Calu3 (cell line): Measurements from ENCODE around the gene MLLT3. TPM values are rescaled to one million over a fixed set of nuclear protein-coding genes. Genes with fewer than 3 reads are reported as not detected.
"Not testable (repeated sequence)": the region's sequence is repeated elsewhere in the genome, so short reads cannot be mapped to it uniquely, and the experiment has no call there.

Source experiments
- BruUV-seq: library from RNA; stranded (reverse); fragments of 400-500 nt; replicated peaks from 2 replicates; lab custom pipeline; 2021; lab: Mats Ljungman, UMichigan
- CTCF ChIA-PET: fragments of 300-600 bp; sonication (Branson Sonifier 250); formaldehyde crosslinking; loops from one replicate; lab custom pipeline; 2022; ENCODE audit warnings: antibody characterized with exemption; lab: Charles Lee
- DNase-seq: peaks from one replicate; pipeline ENCODE4 v3.0.0; 2022
- H3K27ac Mint-ChIP-seq: one replicate; pipeline ENCODE4 v1.8.0; 2022; ENCODE audit warnings: mixed read lengths; ENCODE audit not compliant: unreplicated experiment
- H3K27me3 Mint-ChIP-seq: one replicate; pipeline ENCODE4 v1.8.0; 2022; ENCODE audit warnings: mixed read lengths; ENCODE audit not compliant: unreplicated experiment
- H3K36me3 Mint-ChIP-seq: one replicate; pipeline ENCODE4 v1.8.0; 2022; ENCODE audit warnings: mild to moderate bottlenecking, moderate library complexity, mixed read lengths; ENCODE audit not compliant: insufficient read depth, unreplicated experiment
- H3K4me1 Mint-ChIP-seq: one replicate; pipeline ENCODE4 v1.8.0; 2022; ENCODE audit warnings: mild to moderate bottlenecking, low read depth, mixed read lengths; ENCODE audit not compliant: unreplicated experiment
- H3K4me3 Mint-ChIP-seq: one replicate; pipeline ENCODE4 v1.8.0; 2022; ENCODE audit warnings: mild to moderate bottlenecking, low read depth, moderate library complexity, mixed read lengths; ENCODE audit not compliant: unreplicated experiment
- H3K9me3 Mint-ChIP-seq: one replicate; pipeline ENCODE4 v1.8.0; 2022; ENCODE audit warnings: low read depth, mixed read lengths; ENCODE audit not compliant: unreplicated experiment
- CTCF ChIP-seq: fragments of 200-600 bp; IDR thresholded peaks from one replicate; pipeline ENCODE4 v1.8.0; 2022; ENCODE audit warnings: antibody characterized with exemption; ENCODE audit not compliant: unreplicated experiment
- intact Hi-C: fragments of 100-400 bp; cut with micrococcal nuclease; formaldehyde crosslinking; loops from one replicate; pipeline ENCODE4 v1.10.0; 2022; ENCODE audit not compliant: unreplicated experiment
- total RNA-seq: library from RNA; stranded (reverse); gene quantifications from 2 replicates; pipeline ENCODE4 v1.2.3, GENCODE V29; 2022

MLLT3 gene
- total RNA-seq, 1 experiment from 2014 or later = 23.1 TPM

DNA sequence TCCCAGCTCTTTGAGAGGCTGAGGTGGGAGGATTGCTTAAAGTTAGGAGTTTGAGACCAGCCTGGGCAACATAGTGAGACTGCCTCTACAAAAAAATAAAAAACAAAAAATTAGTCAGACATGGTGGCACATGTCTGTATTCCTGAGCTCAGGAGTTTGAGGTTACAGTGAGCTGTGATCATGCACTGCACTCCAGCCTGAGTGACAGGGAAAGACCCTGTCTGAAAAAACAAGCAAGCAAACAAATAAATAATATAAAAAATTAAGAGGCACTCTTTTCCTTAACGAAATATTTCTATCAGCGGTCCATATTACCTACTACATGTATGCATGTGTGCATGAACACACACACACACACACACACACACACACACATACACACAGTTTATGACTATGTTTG, 40.8 kb upstream of the MLLT3 start:
- intact Hi-C loops = no loop called here
- no peaks in the 10 kb centered on the region for H3K36me3 Mint-ChIP-seq
- no TSS peak for BruUV-seq
- no peak overlapping the region for H3K27ac Mint-ChIP-seq
- no peaks in the 10 kb centered on the region for H3K4me1 Mint-ChIP-seq
- H3K9me3 Mint-ChIP-seq = no peaks in the 10 kb centered on the region
- H3K27me3 Mint-ChIP-seq = no peaks in the 10 kb centered on the region
- H3K4me3 Mint-ChIP-seq = no peak overlapping the region
- CTCF ChIA-PET = no interaction called here
- no peak for TF ChIP-seq CTCF
- DNase-seq = no peak

DNA sequence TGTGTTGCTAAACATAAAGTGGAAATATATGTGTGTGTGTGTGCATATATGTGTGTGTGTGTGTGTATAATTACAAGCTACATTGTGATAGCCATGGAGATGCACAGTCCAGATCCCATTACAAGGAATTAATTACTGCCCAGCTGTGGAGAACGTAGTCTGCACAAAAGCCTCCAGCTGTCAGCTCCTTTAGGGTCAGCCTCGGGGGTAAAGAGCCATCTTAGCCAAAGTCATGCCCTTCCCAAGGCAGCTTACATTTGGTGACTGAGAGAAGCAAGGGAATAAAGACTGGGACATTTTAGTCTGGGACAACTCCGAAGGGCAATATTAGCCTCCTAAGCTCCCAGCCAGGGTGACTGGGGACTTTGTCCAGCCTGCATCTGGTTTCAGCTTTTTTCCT, 39.9 kb upstream of the MLLT3 start:
- intact Hi-C loops = no loop called here
- no peaks in the 10 kb centered on the region for H3K36me3 Mint-ChIP-seq
- DNase-seq = no peak
- no peaks in the 10 kb centered on the region for H3K27me3 Mint-ChIP-seq
- no peak overlapping the region for H3K27ac Mint-ChIP-seq
- no peaks in the 10 kb centered on the region for H3K4me1 Mint-ChIP-seq
- BruUV-seq = no TSS peak
- CTCF ChIA-PET = no interaction called here
- H3K9me3 Mint-ChIP-seq = no peaks in the 10 kb centered on the region
- H3K4me3 Mint-ChIP-seq = no peak overlapping the region
- TF ChIP-seq CTCF = no peak

DNA sequence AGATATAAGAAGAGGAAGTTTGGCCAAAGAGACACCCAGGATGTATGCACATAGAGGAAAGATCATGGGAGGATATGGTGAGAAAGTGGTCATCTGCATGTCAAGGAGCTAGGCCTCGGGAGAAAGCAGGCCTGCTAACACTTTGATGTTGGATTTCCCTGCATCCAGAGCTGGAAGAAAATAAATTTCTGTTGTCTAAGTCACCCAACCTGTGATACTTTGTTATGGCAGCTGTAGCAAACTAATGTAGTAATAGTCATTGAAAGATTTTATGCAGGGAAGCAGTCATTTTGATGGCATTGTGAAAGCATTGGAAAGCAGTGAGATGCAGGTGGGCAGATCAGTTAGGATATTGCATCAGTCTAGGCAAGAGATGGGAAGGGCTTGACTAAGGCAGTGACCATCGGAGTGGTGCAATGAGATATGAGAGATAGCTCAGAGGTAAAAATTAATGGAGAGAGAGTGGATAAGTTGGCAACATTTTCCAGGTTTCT, 37.2 kb upstream of the MLLT3 start:
- no peak for DNase-seq
- no peak overlapping the region for H3K27ac Mint-ChIP-seq
- intact Hi-C loops = no loop called here
- H3K27me3 Mint-ChIP-seq = no peaks in the 10 kb centered on the region
- no TSS peak for BruUV-seq
- no peak overlapping the region for H3K4me3 Mint-ChIP-seq
- CTCF ChIA-PET = interaction anchor here (0.7 kb wide), 1 partner anchor 19 kb away, joined by 3 read pairs; no protein-coding TSS in a partner anchor
- H3K36me3 Mint-ChIP-seq = no peaks in the 10 kb centered on the region
- no peaks in the 10 kb centered on the region for H3K4me1 Mint-ChIP-seq
- no peaks in the 10 kb centered on the region for H3K9me3 Mint-ChIP-seq
- TF ChIP-seq CTCF = no peak

- TSS peak; percentile 66 for BruUV-seq
- H3K4me1 Mint-ChIP-seq = no peaks in the 10 kb centered on the region
- CTCF ChIA-PET = interaction anchor here (0.7 kb wide), 1 partner anchor 18 kb away, joined by 3 read pairs; no protein-coding TSS in a partner anchor
- H3K4me3 Mint-ChIP-seq = no peak overlapping the region
- no peaks in the 10 kb centered on the region for H3K27me3 Mint-ChIP-seq
- peak; percentile 6 for DNase-seq
- no peaks in the 10 kb centered on the region for H3K9me3 Mint-ChIP-seq
- intact Hi-C loops = no loop called here
- peak overlapping the region; percentile 46 for H3K27ac Mint-ChIP-seq
- TF ChIP-seq CTCF = no peak
- no peaks in the 10 kb centered on the region for H3K36me3 Mint-ChIP-seq
Measured at GRCh38 chr9:20658677-20659473, 36.6 kb upstream of the MLLT3 start.

GRCh38 chr9:20658246-20658667, 36.0 kb upstream of the MLLT3 start:
- intact Hi-C loops, H3K27me3 Mint-ChIP-seq, H3K36me3 Mint-ChIP-seq, BruUV-seq, H3K9me3 Mint-ChIP-seq, H3K4me3 Mint-ChIP-seq, CTCF ChIA-PET, H3K4me1 Mint-ChIP-seq: not testable (repeated sequence)
- peak overlapping the region; percentile 46 for H3K27ac Mint-ChIP-seq
- peak; percentile 40 for DNase-seq
